GM19372 (cell line): ENCODE data around the gene CENPL.
"Not testable (repeated sequence)": the region's sequence is repeated elsewhere in the genome, so short reads cannot be mapped to it uniquely, and the experiment has no call there.

Source experiments
- ATAC-seq: cut with Tn5 transposase; IDR thresholded peaks from one replicate; pipeline ENCODE4 v1.9.1; 2021; ENCODE audit warnings: mild to moderate bottlenecking, low read depth, moderate library complexity; ENCODE audit not compliant: unreplicated experiment

CENPL gene

GRCh38 chr1:173824315-173825081 is at the start of gene CENPL, which contains the start of gene DARS2:
TSS of gene CENPL (minus strand) at chr1:173824883. CDS start at chr1:173811299, 13,584 bp downstream.
TSS of gene DARS2 (plus strand) at chr1:173824673. CDS start at chr1:173825230, 557 bp downstream.
- peak; percentile 84 for ATAC-seq

GRCh38 chr1:173871500-173871899 is 46.8 kb upstream of the CENPL start:
- no peak for ATAC-seq

- ATAC-seq = no peak
Measured at GRCh38 chr1:173871091-173871490, 46.4 kb upstream of the CENPL start.

- ATAC-seq = no peak
Measured at GRCh38 chr1:173870252-173871075, 45.8 kb upstream of the CENPL start.

- no peak for ATAC-seq
Measured at GRCh38 chr1:173869021-173869359, 44.3 kb upstream of the CENPL start.

GRCh38 chr1:173868266-173869020 is 43.8 kb upstream of the CENPL start, which contains the start of gene ZBTB37:
TSS of gene ZBTB37 (plus strand) at chr1:173868380. CDS start at chr1:173870226, 1,846 bp downstream.
- peak; percentile 52 for ATAC-seq

GRCh38 chr1:173867753-173868265 is 43.1 kb upstream of the CENPL start, which contains the start of gene GAS5:
TSS of gene GAS5 (minus strand) at chr1:173867989.
- peak; percentile 63 for ATAC-seq

GRCh38 chr1:173867141-173867752 is 42.6 kb upstream of the CENPL start:
- peak; percentile 6 for ATAC-seq

- ATAC-seq = no peak
Measured at GRCh38 chr1:173866413-173867115, 41.9 kb upstream of the CENPL start.

GRCh38 chr1:173865468-173866164 is 40.9 kb upstream of the CENPL start:
- no peak for ATAC-seq

GRCh38 chr1:173864179-173864867 is 39.6 kb upstream of the CENPL start:
- ATAC-seq = no peak

GRCh38 chr1:173863224-173864161 is 38.8 kb upstream of the CENPL start:
- no peak for ATAC-seq

GRCh38 chr1:173862769-173863223 is 38.1 kb upstream of the CENPL start:
- ATAC-seq = no peak

- ATAC-seq = not testable (repeated sequence)
Measured at GRCh38 chr1:173862146-173862768, 37.6 kb upstream of the CENPL start.

GRCh38 chr1:173861731-173862145 is 37.1 kb upstream of the CENPL start:
- no peak for ATAC-seq

- no peak for ATAC-seq
Measured at GRCh38 chr1:173860065-173860464, 35.4 kb upstream of the CENPL start.

GRCh38 chr1:173859547-173859946 is 34.9 kb upstream of the CENPL start:
- ATAC-seq = not testable (repeated sequence)
